Measurements from ENCODE around the gene TGFA.

GRCh38 chr2:70496819-70497218 lies 56.8 kb downstream of the TGFA start:
- TF ChIP-seq, protein P1, sequence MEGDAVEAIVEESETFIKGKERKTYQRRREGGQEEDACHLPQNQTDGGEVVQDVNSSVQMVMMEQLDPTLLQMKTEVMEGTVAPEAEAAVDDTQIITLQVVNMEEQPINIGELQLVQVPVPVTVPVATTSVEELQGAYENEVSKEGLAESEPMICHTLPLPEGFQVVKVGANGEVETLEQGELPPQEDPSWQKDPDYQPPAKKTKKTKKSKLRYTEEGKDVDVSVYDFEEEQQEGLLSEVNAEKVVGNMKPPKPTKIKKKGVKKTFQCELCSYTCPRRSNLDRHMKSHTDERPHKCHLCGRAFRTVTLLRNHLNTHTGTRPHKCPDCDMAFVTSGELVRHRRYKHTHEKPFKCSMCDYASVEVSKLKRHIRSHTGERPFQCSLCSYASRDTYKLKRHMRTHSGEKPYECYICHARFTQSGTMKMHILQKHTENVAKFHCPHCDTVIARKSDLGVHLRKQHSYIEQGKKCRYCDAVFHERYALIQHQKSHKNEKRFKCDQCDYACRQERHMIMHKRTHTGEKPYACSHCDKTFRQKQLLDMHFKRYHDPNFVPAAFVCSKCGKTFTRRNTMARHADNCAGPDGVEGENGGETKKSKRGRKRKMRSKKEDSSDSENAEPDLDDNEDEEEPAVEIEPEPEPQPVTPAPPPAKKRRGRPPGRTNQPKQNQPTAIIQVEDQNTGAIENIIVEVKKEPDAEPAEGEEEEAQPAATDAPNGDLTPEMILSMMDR (IDR thresholded peaks at IDR 0.05): no peak
- TF ChIP-seq POLR2A (IDR thresholded peaks at IDR 0.05): no peak
- TF ChIP-seq EP300 (IDR thresholded peaks at IDR 0.05; ENCODE audit: low read depth): no peak
- TF ChIP-seq POLR2AphosphoS5 (IDR thresholded peaks at IDR 0.05): no peak

All from transverse colon (tissue), 4 donors.